ENCODE results near the gene PAPLN.
A peak's percentile ranks its signal among the peaks of the same experiment; 100 is the strongest.

Gene PAPLN

GRCh38 chr14:73245480-73246325, 8.4 kb downstream of the PAPLN start:
- Histone ChIP-seq H3K36me3 (ENCODE audit: insufficient read depth, low read length) (no peaks in the 10 kb centered on the region), H3K9me3 (ENCODE audit: control insufficient read depth, insufficient read depth, low read length) (no peaks in the 10 kb centered on the region), H3K4me1 (ENCODE audit: insufficient read depth, low read length) (peaks cover 4% of the 10 kb centered on the region; the same call in 1 of the 2 replicates), H3K9ac (ENCODE audit: low read depth, low read length) (peak overlapping the region; percentile 88; the same call in 1 of the 2 replicates)

GRCh38 chr14:73246387-73247150, 9.3 kb downstream of the PAPLN start:
- Histone ChIP-seq H3K9me3 (ENCODE audit: control insufficient read depth, insufficient read depth, low read length) (no peaks in the 10 kb centered on the region), H3K4me1 (ENCODE audit: insufficient read depth, low read length) (no peaks in the 10 kb centered on the region), H3K36me3 (ENCODE audit: insufficient read depth, low read length) (no peaks in the 10 kb centered on the region), H3K9ac (ENCODE audit: low read depth, low read length) (peak overlapping the region; percentile 88; the same call in 1 of the 2 replicates)

GRCh38 chr14:73248108-73248868, 11.0 kb downstream of the PAPLN start:
- Histone ChIP-seq H3K4me1 (ENCODE audit: insufficient read depth, low read length) (no peaks in the 10 kb centered on the region), H3K9ac (ENCODE audit: low read depth, low read length) (no peak overlapping the region), H3K36me3 (ENCODE audit: insufficient read depth, low read length) (no peaks in the 10 kb centered on the region), H3K9me3 (ENCODE audit: control insufficient read depth, insufficient read depth, low read length) (no peaks in the 10 kb centered on the region)

- no peaks in the 10 kb centered on the region for H3K4me1 ChIP-seq (ENCODE audit: insufficient read depth, low read length)
- no peak overlapping the region for H3K9ac ChIP-seq (ENCODE audit: low read depth, low read length)
- H3K9me3 ChIP-seq (ENCODE audit: control insufficient read depth, insufficient read depth, low read length): no peaks in the 10 kb centered on the region
- no peaks in the 10 kb centered on the region for H3K36me3 ChIP-seq (ENCODE audit: insufficient read depth, low read length)
Observed at GRCh38 chr14:73249108-73249507, 11.8 kb downstream of the PAPLN start.

GRCh38 chr14:73249564-73250316, 12.4 kb downstream of the PAPLN start:
- Histone ChIP-seq H3K9me3 (ENCODE audit: control insufficient read depth, insufficient read depth, low read length) (no peaks in the 10 kb centered on the region), H3K36me3 (ENCODE audit: insufficient read depth, low read length) (no peaks in the 10 kb centered on the region), H3K4me1 (ENCODE audit: insufficient read depth, low read length) (no peaks in the 10 kb centered on the region), H3K9ac (ENCODE audit: low read depth, low read length) (no peak overlapping the region)

- Histone ChIP-seq H3K9ac (ENCODE audit: low read depth, low read length) (no peak overlapping the region), H3K9me3 (ENCODE audit: control insufficient read depth, insufficient read depth, low read length) (no peaks in the 10 kb centered on the region), H3K36me3 (ENCODE audit: insufficient read depth, low read length) (no peaks in the 10 kb centered on the region), H3K4me1 (ENCODE audit: insufficient read depth, low read length) (no peaks in the 10 kb centered on the region)
Observed at GRCh38 chr14:73250317-73250713, 13.0 kb downstream of the PAPLN start.

GRCh38 chr14:73250781-73251500, 13.6 kb downstream of the PAPLN start:
- Histone ChIP-seq H3K9ac (ENCODE audit: low read depth, low read length) (no peak overlapping the region), H3K9me3 (ENCODE audit: control insufficient read depth, insufficient read depth, low read length) (no peaks in the 10 kb centered on the region), H3K4me1 (ENCODE audit: insufficient read depth, low read length) (no peaks in the 10 kb centered on the region), H3K36me3 (ENCODE audit: insufficient read depth, low read length) (no peaks in the 10 kb centered on the region)

GRCh38 chr14:73251516-73252215, 14.4 kb downstream of the PAPLN start:
- Histone ChIP-seq H3K4me1 (ENCODE audit: insufficient read depth, low read length) (no peaks in the 10 kb centered on the region), H3K36me3 (ENCODE audit: insufficient read depth, low read length) (no peaks in the 10 kb centered on the region), H3K9me3 (ENCODE audit: control insufficient read depth, insufficient read depth, low read length) (no peaks in the 10 kb centered on the region), H3K9ac (ENCODE audit: low read depth, low read length) (no peak overlapping the region)

- Histone ChIP-seq H3K36me3 (ENCODE audit: insufficient read depth, low read length) (no peaks in the 10 kb centered on the region), H3K9ac (ENCODE audit: low read depth, low read length) (no peak overlapping the region), H3K9me3 (ENCODE audit: control insufficient read depth, insufficient read depth, low read length) (no peaks in the 10 kb centered on the region), H3K4me1 (ENCODE audit: insufficient read depth, low read length) (no peaks in the 10 kb centered on the region)
Observed at GRCh38 chr14:73252491-73253322, 15.4 kb downstream of the PAPLN start.

GRCh38 chr14:73253323-73253610, 16.0 kb downstream of the PAPLN start:
- no peak overlapping the region for H3K9ac ChIP-seq (ENCODE audit: low read depth, low read length)
- H3K4me1 ChIP-seq (ENCODE audit: insufficient read depth, low read length): no peaks in the 10 kb centered on the region
- no peaks in the 10 kb centered on the region for H3K9me3 ChIP-seq (ENCODE audit: control insufficient read depth, insufficient read depth, low read length)
- H3K36me3 ChIP-seq (ENCODE audit: insufficient read depth, low read length): no peaks in the 10 kb centered on the region

- Histone ChIP-seq H3K9ac (ENCODE audit: low read depth, low read length) (no peak overlapping the region), H3K9me3 (ENCODE audit: control insufficient read depth, insufficient read depth, low read length) (no peaks in the 10 kb centered on the region), H3K4me1 (ENCODE audit: insufficient read depth, low read length) (no peaks in the 10 kb centered on the region), H3K36me3 (ENCODE audit: insufficient read depth, low read length) (no peaks in the 10 kb centered on the region)
Observed at GRCh38 chr14:73253721-73254120, 16.4 kb downstream of the PAPLN start.

GRCh38 chr14:73254247-73255004, 17.1 kb downstream of the PAPLN start:
- no peak overlapping the region for H3K9ac ChIP-seq (ENCODE audit: low read depth, low read length)
- no peaks in the 10 kb centered on the region for H3K4me1 ChIP-seq (ENCODE audit: insufficient read depth, low read length)
- H3K9me3 ChIP-seq (ENCODE audit: control insufficient read depth, insufficient read depth, low read length): no peaks in the 10 kb centered on the region
- H3K36me3 ChIP-seq (ENCODE audit: insufficient read depth, low read length): no peaks in the 10 kb centered on the region
